Measurements from ENCODE around the gene IL19. TPM values are rescaled to one million over a fixed set of nuclear protein-coding genes. Genes with fewer than 3 reads are reported as not detected.

The IL19 gene
- polyA plus RNA-seq, 4 donors = 0.39 to 0.82 (median 0.60) TPM

DNA sequence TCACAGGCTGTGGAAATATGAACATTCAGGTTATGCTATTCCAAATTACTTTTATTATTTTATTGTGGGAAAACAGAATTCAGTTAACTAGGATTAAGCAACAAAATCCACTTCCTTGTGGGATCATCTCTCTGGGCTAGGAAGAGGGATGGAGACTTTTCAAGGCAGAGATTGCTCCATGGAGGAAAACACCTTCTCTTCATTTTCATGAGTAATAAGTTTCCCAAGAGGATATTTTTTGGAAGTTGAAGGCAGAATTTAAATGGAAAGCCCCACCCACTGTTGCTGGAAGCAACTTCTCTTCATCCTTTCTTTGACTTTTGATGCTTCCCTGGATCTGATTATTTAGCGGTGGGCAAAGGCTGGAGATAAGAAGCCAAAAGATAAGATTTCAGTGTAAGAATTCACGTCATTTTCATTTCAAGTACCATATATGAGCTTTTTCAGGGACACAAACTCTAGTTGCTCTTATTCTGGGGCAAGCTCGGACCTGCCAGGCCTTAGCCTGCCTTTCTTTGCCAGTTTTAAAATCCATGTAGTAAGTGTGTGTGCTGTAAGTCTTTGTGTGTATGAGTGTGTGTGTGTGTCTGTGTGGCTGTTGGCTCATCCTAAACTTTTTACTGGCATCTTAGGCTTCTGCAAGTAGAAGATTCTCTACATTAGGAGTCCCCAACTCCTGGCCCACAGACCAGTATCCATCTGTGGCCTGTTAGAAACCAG, 114.9 kb downstream of the IL19 start:
- DNase-seq (ENCODE audit: low read depth in 4 of 4, low spot score in 3 of 4) = no peak

DNA sequence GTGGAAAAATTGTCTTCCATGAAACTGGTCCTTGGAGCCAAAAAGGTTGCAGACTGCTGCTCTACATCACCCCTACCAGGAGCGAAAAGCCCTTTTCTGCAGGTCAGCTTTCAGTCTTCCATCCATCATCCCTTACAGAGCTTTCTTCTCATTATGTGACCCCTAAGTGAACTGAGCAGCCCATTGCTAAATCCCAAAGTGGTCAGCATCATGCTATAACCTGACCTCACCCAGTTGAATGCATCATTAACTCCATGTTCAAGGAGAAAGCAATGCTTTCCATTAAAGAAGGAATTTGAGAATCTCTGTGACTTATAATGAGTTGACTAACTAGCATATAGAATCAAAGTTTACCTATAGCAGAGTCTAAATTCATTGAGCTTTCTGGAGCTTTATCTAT, 116.3 kb downstream of the IL19 start:
- no peak for DNase-seq (ENCODE audit: low read depth in 4 of 4, low spot score in 3 of 4)

DNA sequence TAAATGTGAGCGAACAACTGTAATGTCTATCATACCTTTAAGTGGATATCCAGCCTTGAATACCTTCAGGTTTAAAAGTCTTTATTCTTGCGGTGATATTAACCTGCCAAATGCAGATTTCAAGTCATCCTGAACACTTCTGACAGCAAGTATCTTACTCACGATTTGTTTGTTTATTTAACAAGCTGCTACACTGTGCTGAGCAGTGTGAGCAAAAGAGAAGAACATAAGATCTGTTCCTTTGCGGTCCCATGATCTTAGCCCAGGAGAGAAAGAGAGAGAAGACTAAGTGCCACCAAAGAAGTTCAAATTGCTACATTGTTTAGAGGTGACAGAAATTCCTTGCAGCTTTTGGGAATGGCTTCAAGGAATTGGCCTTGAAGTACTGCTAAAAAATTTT, 117.1 kb downstream of the IL19 start:
- no peak for DNase-seq (ENCODE audit: low read depth in 4 of 4, low spot score in 3 of 4)

DNA sequence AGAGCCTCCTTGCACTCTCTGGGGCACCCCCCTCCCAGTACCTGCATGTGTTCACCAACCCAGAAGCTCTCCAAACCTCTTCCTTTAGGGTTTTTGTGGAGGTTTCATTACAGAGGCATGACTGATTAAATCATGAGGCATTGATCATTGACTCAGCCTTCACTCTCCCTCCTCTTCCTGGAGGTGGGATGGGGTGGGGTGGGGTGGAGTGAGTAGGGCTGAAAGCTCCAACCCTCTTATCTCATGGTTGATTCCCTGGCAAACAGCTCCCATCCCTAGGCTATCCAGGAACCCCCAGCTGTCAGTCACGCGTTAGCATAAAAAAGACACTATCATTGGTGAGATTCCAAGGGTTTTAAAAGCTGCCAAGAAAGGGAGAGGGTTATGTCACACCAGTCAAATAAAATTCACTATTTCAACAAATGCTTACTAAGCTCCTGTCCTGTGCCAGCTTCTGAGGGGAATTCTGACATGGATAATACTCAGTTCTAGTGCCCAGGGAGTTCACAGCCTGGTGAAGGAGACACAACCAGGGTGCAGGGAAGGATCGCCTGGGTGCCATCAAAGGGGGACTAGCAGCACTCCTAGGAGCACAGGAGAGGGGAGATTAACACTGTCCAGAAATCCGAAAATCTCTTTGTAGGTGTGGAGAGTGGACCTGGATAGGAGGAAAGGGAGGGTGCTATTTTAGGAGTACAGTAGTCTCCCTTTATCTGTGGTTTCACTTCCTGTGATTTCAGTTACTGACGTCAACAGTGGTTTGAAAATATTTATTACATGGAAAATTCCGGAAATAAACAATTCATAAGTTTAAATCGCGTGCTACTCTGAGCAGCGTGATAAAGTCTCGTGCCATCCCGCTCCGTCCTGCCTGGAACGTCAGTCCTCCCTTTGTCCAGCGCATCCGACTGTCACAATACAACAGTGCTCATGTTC, 119.8 kb downstream of the IL19 start:
- no peak for DNase-seq (ENCODE audit: low read depth in 4 of 4, low spot score in 3 of 4)

DNA sequence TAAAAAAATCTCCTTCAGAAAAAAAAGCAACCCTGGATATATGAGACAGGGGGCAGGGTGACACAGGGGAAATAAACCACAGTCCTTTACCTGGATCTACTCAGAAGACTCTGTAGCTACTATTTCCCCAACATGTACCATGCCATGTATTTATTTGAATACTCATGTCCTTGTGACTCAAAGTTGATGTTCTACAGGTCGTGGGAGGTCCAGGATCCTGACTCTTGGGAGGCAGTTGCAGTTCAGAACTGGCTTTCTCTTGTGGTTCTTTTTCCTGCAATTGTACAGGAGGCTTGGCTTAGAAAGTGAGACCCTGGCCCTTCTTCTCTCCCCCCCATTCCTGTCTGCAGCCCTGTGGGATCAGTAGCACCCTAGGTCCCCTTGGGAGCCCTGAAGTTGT, 120.8 kb downstream of the IL19 start:
- DNase-seq (ENCODE audit: low read depth in 4 of 4, low spot score in 3 of 4) = no peak

Other genes with a start within 250 kb of the IL19 start
- gene EIF2D, start 158.3 kb upstream of the IL19 start, polyA plus RNA-seq (ENCODE audit: insufficient read length in 4 of 4) = 10 to 100 TPM; 77.0 to 85.6 (median 82.7) TPM
- gene DYRK3, start 135.2 kb upstream of the IL19 start, polyA plus RNA-seq (ENCODE audit: insufficient read length in 4 of 4) = 1 to 10 TPM; 8.0 to 9.7 (median 8.8) TPM
- gene MAPKAPK2, start 85.9 kb upstream of the IL19 start, polyA plus RNA-seq (ENCODE audit: insufficient read length in 4 of 4) = 10 to 100 TPM; 74.9 to 79.8 (median 76.6) TPM
- under 1 TPM; 0.21 to 0.74 (median 0.58) TPM for gene IL10, start 1.7 kb downstream of the IL19 start, polyA plus RNA-seq (ENCODE audit: insufficient read length in 4 of 4)
- not detected for gene IL20, start 94.8 kb downstream of the IL19 start, polyA plus RNA-seq (ENCODE audit: insufficient read length in 4 of 4)
- gene IL24, start 126.7 kb downstream of the IL19 start, polyA plus RNA-seq (ENCODE audit: insufficient read length in 4 of 4) = under 1 TPM; 0.25 to 0.42 (median 0.38) TPM
- gene FCMR, start 151.2 kb downstream of the IL19 start, polyA plus RNA-seq (ENCODE audit: insufficient read length in 4 of 4) = 1 to 10 TPM; 2.1 to 2.7 (median 2.5) TPM
- 1 to 10 TPM in 3 of 4 donors, under 1 TPM in 1; 0.87 to 1.7 (median 1.4) TPM for gene PIGR, start 175.7 kb downstream of the IL19 start, polyA plus RNA-seq (ENCODE audit: insufficient read length in 4 of 4)
- 10 to 100 TPM in 2 of 4 donors, 1 to 10 TPM in 2; 7.0 to 16.0 (median 9.7) TPM for gene FCAMR, start 199.7 kb downstream of the IL19 start, polyA plus RNA-seq (ENCODE audit: insufficient read length in 4 of 4)

All from right renal pelvis (tissue), 4 donors.